ENCODE results near the gene DTX3.

DTX3 gene

DNA sequence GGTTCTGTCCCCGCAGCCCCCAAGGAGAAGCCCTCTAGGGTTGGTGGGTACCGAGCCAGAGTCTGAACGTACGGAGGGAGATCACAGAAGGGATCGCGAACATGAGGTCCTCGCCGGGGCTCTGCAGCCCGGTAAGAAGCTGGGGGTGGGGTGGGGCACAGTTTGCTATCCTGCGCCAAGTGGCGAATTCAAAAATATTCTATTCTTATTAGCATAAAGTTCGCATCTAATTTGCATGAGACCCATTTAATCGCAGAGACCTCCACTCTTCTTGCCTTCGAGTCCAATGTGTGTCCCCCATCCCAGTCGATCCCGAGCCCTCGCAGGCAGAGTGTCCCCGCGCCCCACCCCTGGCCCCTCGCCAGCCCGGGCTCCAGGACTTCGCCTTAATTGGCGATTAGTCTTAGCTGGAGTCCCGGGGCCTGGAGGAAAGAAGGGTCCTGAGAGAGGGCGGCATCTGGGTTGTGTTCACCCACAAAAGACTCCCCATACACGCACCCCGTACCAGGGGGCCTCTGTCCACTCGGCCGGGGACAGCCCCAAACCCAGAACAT is 6.0 kb downstream of the DTX3 start:
- peaks cover 0 to 63% (median 53%) of the 10 kb centered on the region in 4 donors for H3K4me1 ChIP-seq
- intact Hi-C loops (cut with DNase I; ENCODE audit: low total_unique reads): loop anchor here (10.0 kb wide), 1 partner anchor 86 kb away; the partner anchor contains the start of genes DDIT3 and MBD6
- TF ChIP-seq, protein P1, sequence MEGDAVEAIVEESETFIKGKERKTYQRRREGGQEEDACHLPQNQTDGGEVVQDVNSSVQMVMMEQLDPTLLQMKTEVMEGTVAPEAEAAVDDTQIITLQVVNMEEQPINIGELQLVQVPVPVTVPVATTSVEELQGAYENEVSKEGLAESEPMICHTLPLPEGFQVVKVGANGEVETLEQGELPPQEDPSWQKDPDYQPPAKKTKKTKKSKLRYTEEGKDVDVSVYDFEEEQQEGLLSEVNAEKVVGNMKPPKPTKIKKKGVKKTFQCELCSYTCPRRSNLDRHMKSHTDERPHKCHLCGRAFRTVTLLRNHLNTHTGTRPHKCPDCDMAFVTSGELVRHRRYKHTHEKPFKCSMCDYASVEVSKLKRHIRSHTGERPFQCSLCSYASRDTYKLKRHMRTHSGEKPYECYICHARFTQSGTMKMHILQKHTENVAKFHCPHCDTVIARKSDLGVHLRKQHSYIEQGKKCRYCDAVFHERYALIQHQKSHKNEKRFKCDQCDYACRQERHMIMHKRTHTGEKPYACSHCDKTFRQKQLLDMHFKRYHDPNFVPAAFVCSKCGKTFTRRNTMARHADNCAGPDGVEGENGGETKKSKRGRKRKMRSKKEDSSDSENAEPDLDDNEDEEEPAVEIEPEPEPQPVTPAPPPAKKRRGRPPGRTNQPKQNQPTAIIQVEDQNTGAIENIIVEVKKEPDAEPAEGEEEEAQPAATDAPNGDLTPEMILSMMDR (IDR thresholded peaks at IDR 0.05): no peak
- peaks cover 14 to 51% (median 25%) of the 10 kb centered on the region in 3 donors for H3K36me3 ChIP-seq
- peak overlapping the region; percentile 82 to 85 for H3K4me3 ChIP-seq
- H3K27me3 ChIP-seq: no peaks in the 10 kb centered on the region
- DNase-seq: peak; percentile 66 to 93
- no peaks in the 10 kb centered on the region for H3K9me3 ChIP-seq
- peak overlapping the region; percentile 97 to 99 for H3K27ac ChIP-seq

DNA sequence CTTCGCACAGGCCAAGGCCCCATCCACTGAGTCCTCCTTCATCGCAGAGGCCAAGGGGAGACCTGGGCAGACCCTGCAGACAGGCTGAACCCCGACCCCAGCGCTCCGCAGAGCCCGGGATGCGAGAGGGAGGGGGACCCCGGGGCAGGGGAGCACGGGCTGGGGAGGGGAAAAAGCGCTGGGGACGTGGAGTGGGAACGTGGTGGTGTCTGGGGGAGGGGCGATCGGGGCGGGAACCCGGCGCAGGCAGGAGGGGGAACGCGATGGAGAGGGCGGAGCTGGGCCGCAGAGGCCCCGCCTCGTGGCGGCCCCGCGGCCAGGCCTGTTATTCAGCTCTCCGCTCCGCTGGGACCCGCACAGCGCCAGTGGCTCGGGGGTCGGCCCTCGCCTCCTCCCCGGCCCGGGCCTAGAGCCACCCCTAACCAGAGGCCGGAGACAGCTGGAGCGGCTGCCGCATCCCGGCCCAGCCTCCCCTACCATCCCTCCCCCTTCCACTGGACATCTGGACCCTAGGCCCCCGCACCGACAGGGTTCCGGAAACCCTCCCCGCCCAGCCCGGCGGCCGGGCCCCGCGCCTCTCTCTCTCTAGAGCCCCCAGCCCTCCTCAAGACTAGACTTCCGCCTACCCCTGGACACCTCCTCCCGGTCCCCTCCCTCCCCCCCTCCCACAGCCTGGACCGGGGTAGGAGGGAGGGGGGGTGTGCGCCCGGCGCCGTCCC is 6.6 kb downstream of the DTX3 start, which contains the start of gene ARHGEF25:
Gene ARHGEF25 (plus strand): TSS at position 328 of the 719 bp plus-strand sequence. CDS start 460 bp downstream, outside the sequence.
- Histone ChIP-seq H3K27me3 (no peaks in the 10 kb centered on the region), H3K4me1 (peaks cover 0 to 63% (median 51%) of the 10 kb centered on the region in 4 donors)
- peak; percentile 64 to 92 for DNase-seq

DNA sequence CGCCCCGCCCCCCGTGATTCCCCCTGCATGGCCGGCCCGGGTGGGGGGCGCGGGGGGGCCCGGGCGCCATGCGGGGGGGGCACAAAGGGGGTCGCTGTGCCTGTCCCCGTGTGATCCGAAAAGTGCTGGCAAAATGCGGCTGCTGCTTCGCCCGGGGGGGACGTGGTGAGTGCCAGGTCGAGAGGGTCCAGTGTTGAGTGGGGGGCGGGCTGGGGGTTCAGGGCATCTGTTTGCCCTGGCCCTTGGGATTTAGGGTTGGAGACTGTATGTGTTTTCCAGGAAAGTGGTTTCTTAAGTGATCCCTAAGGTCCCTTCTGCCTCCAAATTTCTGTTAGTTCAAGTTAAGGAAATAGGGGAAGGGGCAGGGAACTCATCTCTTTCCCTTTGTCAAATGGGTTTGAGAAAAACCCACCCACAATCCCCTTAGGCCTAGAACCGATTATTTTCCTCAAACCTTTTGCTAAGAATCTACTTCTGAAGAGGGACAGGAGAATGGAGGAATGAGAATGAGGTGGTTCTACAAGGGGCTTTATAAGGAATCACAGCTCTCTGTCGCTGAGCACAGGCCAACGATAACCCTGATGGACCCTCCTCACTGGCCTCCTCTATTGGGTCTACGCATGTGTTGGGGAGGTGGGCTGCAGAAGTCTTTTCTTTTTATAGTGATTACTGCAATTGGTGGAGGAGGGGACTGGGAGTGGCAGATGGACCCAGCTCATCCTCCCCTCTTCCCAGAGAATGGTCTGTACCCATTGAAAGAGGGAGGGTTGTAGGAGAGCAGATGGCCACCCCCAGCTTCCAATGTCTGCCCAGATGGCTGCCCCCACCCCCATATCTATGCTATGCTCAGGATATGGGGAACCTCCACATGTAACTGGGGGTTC is 7.4 kb downstream of the DTX3 start:
- H3K9me3 ChIP-seq: no peaks in the 10 kb centered on the region
- H3K4me3 ChIP-seq: peak overlapping the region; percentile 82 to 85
- H3K27me3 ChIP-seq: no peaks in the 10 kb centered on the region
- intact Hi-C loops (cut with DNase I; ENCODE audit: low total_unique reads): loop anchor here (10.0 kb wide), 1 partner anchor 87 kb away; the partner anchor contains the start of genes DDIT3 and MBD6
- DNase-seq: peak in 1 of 2 donors; percentile 29
- peaks cover 26 to 59% (median 36%) of the 10 kb centered on the region in 3 donors for H3K36me3 ChIP-seq
- TF ChIP-seq, protein P1 (IDR thresholded peaks at IDR 0.05): no peak
- peak overlapping the region; percentile 97 to 99 for H3K27ac ChIP-seq
- H3K4me1 ChIP-seq: peaks cover 0 to 61% (median 49%) of the 10 kb centered on the region in 4 donors

More for the DNA sequence above, 6.6 kb downstream of the DTX3 start, which contains the start of gene ARHGEF25:
- H3K9me3 ChIP-seq: no peaks in the 10 kb centered on the region
- peak within 1 kb of the TSS; percentile 82 to 85 for H3K4me3 ChIP-seq
- H3K27ac ChIP-seq: peak within 1 kb of the TSS; percentile 97 to 99
- H3K36me3 ChIP-seq: peaks cover 20 to 57% (median 31%) of the 10 kb centered on the region in 3 donors
- intact Hi-C loops (cut with DNase I; ENCODE audit: low total_unique reads): loop anchor here (10.0 kb wide), 1 partner anchor 86 kb away; the partner anchor contains the start of genes DDIT3 and MBD6
- TF ChIP-seq, protein P1 (IDR thresholded peaks at IDR 0.05): no peak

DNA sequence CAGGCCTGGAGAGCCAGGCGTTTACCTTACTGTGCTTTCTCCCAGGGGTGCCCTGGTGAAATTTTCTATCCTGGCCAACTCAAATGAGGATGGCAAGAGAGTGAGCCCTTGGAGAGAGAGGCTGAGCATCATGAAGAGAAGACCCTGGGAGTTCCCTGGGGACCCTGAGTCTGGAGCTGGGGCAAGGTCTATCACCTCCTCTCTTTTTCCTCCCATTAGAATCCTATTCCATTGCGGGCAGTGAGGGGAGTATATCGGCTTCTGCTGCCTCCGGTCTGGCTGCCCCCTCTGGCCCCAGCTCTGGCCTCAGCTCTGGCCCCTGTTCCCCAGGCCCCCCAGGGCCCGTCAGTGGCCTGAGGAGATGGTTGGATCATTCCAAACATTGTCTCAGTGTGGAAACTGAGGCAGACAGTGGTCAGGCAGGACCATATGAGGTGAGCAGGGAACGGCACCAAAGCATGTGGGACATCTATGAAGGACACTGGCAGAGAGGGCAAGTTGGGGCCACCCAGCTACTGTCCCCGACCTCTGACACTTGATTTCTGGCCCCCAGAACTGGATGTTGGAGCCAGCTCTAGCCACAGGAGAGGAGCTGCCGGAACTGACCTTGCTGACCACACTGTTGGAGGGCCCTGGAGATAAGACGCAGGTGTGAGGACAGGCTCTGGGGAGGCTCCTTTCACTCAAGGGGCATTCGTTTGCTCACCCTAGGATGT is 8.2 kb downstream of the DTX3 start:
- intact Hi-C loops (cut with DNase I; ENCODE audit: low total_unique reads): loop anchor here (10.0 kb wide), 1 partner anchor 88 kb away; the partner anchor contains the start of genes DDIT3 and MBD6
- TF ChIP-seq, protein P1 (IDR thresholded peaks at IDR 0.05): no peak
- Histone ChIP-seq H3K4me3 (peak overlapping the region; percentile 82 to 85), H3K4me1 (peaks cover 0 to 59% (median 49%) of the 10 kb centered on the region in 4 donors), H3K9me3 (no peaks in the 10 kb centered on the region), H3K36me3 (peaks cover 26 to 59% (median 36%) of the 10 kb centered on the region in 3 donors), H3K27me3 (no peaks in the 10 kb centered on the region), H3K27ac (peak overlapping the region; percentile 97 to 99)
- peak in 1 of 2 donors; percentile 44 for DNase-seq

Measured in tibial artery (tissue), 4 donors.